NCI-H460 (cell line): ENCODE measurements around the gene OSBPL1A. TPM values are rescaled to one million over a fixed set of nuclear protein-coding genes. Genes with fewer than 3 reads are reported as not detected.
"Not testable (repeated sequence)": the region's sequence is repeated elsewhere in the genome, so short reads cannot be mapped to it uniquely, and the experiment has no call there.

ENCODE experiments used
- DNase-seq: peaks from one replicate; pipeline ENCODE4 v3.0.0-alpha.2; 2016; ENCODE audit warnings: low read depth; ENCODE audit errors: extremely low read depth
- total RNA-seq: library from RNA; depleted of rRNA; stranded (reverse); fragments of >200 nt; shearing (Covaris generic); gene quantifications from 2 replicates; pipeline ENCODE4 v1.2.3, GENCODE V29; 2014

The OSBPL1A gene
- total RNA-seq, 1 experiment from 2014 or later = 25.2 TPM

DNA sequence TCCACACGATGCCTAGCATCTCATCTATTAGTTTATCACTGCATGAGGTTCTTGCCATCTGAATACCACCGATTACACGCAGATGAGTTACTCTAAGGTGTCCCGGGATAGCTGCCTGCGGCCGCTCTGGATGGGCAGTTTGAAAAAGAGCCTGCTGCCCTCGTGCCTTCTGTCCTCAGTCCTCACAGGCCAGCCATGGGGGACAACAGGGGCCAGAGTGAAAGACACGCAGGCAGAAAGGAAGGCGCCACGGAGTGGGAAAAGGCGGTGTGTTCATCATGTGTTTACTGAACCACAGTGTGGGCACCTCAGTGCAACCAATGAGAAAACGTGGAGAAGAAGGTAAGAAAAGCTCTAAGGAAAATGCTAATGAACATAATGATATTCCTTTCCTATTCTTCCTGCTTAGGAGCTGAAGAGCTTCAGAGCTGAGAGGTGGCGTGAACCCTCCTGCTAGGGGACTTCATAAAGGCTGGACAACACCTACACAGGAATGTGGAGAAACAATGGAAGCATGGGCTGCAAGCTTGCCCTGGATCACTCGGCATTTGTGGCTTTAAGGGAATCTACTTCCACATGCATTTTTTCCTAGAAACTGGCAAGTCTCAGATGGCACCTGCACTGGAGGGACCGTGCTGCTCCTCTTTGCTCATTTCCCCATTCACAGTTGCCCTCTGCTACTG is 207.8 kb downstream of the OSBPL1A start:
- DNase-seq = no peak

DNA sequence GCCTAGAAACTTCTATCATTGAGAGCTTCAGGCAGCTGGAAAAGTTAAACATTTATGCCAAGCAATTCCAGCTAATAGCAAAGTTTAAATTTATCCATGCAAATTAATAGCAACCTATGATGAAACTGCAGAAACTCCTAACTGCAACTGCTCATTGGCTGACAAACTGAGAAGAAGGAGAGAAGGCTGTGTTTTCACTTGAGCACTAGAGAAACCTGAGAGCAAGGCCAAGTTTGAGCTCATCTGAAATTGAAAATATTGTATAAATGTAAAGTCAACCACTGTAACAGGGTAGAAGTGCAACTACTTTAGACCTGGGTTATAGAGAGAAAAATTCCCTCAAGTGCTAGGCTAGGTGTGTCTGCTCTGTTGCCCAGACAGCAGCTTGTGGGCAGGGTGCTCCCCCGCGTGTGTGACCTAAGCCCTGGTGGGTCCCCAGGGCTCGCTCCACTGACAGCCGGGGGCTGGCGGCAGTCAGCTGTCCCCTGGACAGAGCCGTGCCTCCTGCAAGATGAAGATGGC is 208.6 kb downstream of the OSBPL1A start:
- DNase-seq = no peak

- DNase-seq = no peak
Measured at GRCh38 chr18:24188120-24188519, 209.5 kb downstream of the OSBPL1A start.

- no peak for DNase-seq
Measured at GRCh38 chr18:24187689-24188088, 209.9 kb downstream of the OSBPL1A start.

GRCh38 chr18:24187049-24187448 is 210.6 kb downstream of the OSBPL1A start:
- DNase-seq = no peak

DNA sequence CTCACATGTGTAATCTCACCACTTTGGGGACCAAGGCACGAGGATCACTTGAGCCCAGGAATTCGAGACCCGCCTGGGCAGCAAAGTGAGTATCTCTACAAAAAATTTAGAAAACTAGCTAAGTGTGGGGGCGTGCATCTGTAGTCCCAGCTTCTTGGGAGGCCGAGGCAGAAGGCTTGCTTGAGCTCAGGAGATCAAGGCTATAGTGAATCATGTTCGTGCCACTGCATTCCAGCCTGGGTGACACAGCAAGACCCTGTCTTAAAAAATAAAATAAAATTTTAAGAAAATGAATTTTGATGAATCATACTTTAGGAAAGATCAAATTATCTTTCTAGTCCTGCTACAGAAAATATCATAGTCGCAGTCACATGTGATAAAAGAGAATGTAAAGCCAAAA is 211.8 kb downstream of the OSBPL1A start:
- DNase-seq = no peak

- DNase-seq = no peak
Measured at GRCh38 chr18:24181806-24182205, 215.8 kb downstream of the OSBPL1A start.

DNA sequence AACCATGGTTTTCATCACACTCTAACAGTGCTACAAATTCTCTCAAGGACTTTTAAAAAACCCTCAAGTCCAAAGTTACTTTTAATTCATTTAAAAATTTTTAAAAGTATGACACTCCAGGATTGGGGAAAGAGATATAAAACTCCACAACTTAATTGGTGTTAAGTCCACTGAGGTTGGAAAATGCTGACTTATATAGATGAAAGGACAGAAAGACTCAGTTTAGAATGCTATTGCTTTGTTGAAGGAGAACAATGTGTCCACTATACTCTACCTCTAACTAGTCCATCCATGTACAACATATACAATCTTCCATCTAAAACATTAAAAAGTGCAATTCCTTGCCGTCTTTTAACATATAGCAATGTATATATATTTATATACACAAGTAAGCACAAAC is 217.6 kb downstream of the OSBPL1A start:
- DNase-seq = no peak

DNA sequence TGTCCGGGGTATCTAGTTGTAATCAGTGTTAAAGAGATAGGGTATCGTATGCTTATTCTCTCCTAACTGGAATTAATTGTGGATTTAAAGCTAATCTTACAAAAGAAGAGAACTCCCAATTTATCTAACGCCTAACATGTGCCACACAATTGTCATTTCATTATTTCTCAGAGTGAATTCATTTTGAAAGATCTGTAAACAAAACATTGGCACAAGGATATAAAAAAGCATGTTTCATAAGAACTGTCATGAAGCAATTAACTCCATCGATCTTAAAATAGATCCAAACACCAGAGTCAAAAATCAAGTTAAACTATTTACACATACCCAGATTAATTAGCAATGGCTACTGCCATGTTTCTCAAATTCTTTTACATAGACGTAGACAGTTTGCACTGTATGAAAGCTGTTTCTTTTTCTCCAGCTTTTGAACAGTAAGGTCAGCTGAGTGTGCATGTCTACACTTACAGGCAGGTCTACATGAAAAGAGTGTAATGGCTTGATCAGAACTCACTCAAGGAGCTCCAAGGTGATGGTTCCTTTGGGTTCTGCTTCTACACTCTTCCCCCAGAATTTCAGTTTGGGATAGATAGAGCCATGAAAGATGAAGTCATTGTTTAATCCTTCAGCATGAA is 220.0 kb downstream of the OSBPL1A start:
- DNase-seq = no peak

- DNase-seq = peak; percentile 41
Measured at GRCh38 chr18:24176727-24177416, 220.8 kb downstream of the OSBPL1A start.

GRCh38 chr18:24173997-24174396 is 223.6 kb downstream of the OSBPL1A start:
- no peak for DNase-seq

GRCh38 chr18:24170360-24170759 is 227.3 kb downstream of the OSBPL1A start:
- DNase-seq = no peak

- DNase-seq = no peak
Measured at GRCh38 chr18:24168496-24168895, 229.1 kb downstream of the OSBPL1A start.

DNA sequence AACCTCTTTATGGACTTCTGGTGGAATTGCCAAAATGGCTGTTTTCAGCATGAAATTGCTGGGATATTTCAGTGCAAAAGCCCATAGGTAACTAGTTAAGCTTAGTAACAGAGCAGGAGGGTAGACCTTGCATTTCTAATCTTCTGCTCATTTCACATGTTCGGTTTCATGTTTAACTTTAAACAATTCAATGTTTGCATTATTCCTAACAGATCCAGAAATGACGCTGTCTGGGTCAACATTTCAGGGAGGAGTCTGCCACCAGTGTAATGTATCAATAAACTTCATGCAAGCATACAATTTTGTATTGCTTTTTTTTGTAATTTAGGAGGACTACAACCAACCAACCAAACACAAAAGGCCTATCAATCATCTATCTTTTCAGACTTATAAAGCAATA is 236.3 kb downstream of the OSBPL1A start:
- no peak for DNase-seq

DNA sequence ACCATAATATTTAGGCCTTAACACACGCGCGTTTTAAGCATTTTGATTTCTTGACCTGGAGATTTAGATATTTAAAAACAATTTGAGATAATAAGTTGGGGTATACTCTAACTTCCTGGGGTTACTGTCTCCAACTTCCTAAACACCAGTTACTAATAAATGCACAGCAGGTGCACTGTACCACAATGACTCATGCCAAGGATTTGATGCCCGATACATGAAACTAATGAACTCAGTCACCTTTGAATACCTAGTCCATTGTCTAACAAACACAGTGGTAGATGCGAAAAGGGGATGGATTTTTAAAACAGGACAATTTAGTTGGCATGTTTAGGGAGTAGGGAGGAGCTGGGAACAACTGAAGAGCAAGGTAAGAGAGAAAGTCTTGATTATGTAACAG is 237.5 kb downstream of the OSBPL1A start:
- DNase-seq = no peak

- DNase-seq = no peak
Measured at GRCh38 chr18:24157855-24158254, 239.8 kb downstream of the OSBPL1A start.

DNA sequence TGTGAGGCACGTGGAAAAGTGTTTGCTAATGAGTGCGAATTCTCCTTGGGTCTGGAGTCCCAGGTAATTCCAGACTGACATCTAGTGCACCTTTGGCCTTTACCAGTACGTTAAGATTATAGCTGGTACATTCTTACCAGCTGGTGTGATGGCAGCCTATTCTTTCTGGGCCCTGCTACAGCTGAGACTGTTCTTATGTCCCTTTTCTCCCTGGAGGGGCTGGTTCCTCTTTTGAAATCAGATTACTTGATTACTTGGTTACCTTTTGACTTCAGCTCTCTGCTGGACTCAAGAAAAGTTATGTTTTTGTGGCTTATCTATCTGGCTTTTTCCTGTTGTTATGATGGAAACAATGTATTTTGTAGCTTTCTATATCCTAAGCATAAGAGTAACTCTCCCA is 244.2 kb downstream of the OSBPL1A start:
- no peak for DNase-seq

- DNase-seq = not testable (repeated sequence)
Measured at GRCh38 chr18:24149591-24149990, 248.0 kb downstream of the OSBPL1A start.

DNA sequence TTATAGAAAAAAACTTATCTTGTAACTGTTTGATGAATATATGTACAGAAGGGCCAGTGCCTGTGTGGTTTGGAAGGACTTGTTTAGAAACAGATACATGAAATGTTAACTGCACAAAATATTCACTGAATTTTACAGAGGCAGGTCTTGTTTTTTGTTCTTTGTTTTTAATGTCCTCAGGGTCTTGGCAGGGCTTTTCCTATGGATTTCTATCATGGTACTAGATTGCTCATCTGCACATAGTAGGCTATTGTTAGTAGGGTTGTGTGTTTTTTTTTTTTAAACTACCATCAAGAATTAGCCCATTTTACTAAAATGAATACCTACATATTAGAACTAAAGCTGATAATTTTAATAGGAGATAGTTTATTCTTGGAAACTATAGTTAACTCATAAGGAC is 255.2 kb downstream of the OSBPL1A start:
- no peak for DNase-seq

DNA sequence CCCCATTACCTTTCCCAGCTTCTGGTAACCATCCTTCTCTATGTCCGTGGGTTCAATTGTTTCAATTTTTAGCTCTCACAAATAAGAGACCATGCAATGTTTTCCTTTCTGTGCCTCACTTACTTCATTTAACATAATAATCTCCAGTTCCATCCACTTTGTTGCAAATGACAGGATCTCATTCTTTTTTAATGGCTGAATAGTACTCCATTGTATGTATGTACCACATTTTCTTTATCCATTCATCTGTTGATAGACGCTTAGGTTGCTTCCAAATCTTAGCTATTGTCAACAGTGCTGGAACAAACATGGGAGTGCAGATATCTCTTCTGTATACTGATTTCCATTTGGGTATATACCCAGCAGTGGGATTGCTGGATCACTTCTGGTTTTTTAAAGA is 256.9 kb downstream of the OSBPL1A start:
- no peak for DNase-seq

GRCh38 chr18:24138789-24139616 is 258.6 kb downstream of the OSBPL1A start, which contains the start of gene CABYR:
Gene CABYR (plus strand): TSS chr18:24139062. CDS start chr18:24143115, 4,053 bp downstream.
- peak; percentile 89 for DNase-seq
